ENCODE measurements around the gene C8A.

The C8A gene

DNA sequence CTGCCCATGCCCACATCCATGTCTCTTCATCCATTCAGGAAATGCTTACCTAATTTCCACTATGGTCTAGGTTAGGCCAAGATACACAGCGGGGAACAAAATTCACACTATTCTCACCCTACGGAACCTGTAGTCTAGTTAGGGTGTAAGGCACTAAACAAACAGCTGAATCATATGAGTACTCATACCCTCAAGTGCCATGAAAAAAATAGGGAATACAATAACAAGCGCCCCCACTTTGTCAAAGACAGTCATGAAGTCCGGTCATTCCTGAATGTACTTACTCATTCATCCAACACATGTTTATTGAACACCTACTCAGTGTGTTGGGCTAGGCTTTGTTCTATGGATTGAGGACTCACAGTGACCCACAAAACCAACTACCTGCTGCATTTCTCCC lies 29.2 kb upstream of the C8A start:
- no peak for DNase-seq (ENCODE audit: low read depth)
- H3K4me3 ChIP-seq (ENCODE audit: low read length): no peak overlapping the region
- TF ChIP-seq, protein P1, sequence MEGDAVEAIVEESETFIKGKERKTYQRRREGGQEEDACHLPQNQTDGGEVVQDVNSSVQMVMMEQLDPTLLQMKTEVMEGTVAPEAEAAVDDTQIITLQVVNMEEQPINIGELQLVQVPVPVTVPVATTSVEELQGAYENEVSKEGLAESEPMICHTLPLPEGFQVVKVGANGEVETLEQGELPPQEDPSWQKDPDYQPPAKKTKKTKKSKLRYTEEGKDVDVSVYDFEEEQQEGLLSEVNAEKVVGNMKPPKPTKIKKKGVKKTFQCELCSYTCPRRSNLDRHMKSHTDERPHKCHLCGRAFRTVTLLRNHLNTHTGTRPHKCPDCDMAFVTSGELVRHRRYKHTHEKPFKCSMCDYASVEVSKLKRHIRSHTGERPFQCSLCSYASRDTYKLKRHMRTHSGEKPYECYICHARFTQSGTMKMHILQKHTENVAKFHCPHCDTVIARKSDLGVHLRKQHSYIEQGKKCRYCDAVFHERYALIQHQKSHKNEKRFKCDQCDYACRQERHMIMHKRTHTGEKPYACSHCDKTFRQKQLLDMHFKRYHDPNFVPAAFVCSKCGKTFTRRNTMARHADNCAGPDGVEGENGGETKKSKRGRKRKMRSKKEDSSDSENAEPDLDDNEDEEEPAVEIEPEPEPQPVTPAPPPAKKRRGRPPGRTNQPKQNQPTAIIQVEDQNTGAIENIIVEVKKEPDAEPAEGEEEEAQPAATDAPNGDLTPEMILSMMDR (IDR thresholded peaks at IDR 0.05; ENCODE audit: insufficient read depth, low read depth, low read length, missing control alignments): no peak

DNA sequence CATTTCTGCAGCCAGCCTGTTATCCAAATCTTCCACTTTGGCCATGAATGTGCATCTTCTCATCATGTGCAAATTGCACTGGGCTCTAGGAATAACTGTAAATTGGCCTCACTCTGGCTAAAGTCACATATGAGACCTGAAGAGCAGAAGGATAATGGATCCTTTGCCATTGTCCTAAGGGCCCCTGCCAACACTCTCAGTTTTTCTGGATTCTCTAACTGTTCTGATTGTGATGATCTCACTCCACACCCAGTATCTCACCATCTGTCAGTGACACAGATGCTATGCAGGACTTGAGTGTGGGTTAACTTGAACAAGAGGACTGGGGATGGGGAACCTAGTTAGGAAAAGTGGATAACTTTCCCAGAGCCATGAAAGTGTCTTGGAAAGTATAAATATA lies 26.9 kb upstream of the C8A start:
- TF ChIP-seq, protein P1 (IDR thresholded peaks at IDR 0.05; ENCODE audit: insufficient read depth, low read depth, low read length, missing control alignments): no peak
- DNase-seq (ENCODE audit: low read depth): no peak
- no peak overlapping the region for H3K4me3 ChIP-seq (ENCODE audit: low read length)

DNA sequence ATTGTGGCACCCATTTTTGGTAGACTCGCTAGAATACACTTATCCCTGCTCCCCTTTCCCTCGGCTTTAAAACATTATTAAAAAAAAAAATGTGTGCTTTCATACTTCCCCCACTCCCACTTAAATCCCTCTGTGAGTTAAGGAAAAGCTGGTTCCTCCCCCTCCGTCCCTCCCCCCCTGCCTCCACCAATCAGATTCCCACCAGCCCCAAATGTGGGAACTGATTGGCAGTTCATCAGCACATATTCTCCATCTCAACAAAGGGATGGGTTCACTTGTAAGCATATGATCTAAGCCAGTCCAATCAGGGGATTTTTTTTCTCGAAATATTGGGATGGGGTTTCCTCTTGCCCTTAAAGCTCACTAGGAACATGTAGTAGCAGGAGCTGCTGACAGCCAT lies 24.5 kb upstream of the C8A start:
- DNase-seq (ENCODE audit: low read depth): no peak
- TF ChIP-seq, protein P1 (IDR thresholded peaks at IDR 0.05; ENCODE audit: insufficient read depth, low read depth, low read length, missing control alignments): no peak
- no peak overlapping the region for H3K4me3 ChIP-seq (ENCODE audit: low read length)

DNA sequence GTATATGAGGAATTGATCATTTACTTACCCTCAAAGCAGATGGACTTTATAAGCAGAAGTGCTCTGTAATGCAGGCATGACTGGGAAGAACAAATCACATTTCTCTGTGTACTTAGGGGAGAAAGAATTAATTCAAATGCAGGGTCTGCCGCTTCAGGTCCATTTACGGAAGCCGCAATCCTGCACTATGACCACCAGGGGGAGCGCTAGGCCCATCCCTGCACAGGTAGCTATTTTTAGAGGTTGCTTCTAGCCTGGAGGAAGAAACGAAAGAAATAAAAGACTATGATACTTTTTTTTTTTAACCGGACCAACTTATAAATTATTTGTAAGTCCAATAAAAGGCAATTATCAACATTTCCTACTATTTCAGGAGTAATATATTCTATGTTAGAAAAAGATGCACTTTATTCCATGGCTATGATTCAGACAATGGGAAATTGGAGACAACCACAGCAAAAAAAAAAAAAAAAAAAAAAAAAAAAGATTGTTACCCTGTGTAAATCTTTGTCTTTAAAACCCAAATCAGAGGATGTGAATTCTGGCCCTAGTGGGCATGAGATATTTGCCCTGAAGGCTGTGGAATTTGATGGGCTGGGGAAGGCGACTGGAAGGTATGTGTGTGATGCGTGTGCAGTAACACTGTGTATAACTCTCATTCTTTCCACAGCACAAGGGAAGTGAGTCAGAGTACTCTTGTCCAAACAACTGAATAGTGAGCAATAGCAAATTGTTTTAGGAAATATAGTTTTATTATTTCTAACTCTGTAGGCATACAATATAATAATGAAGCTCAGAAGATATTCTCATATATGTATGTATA lies 22.5 kb upstream of the C8A start:
- no peak overlapping the region for H3K4me3 ChIP-seq (ENCODE audit: low read length)
- DNase-seq (ENCODE audit: low read depth): peak; percentile 90
- TF ChIP-seq, protein P1 (IDR thresholded peaks at IDR 0.05; ENCODE audit: insufficient read depth, low read depth, low read length, missing control alignments): peak; percentile 98

DNA sequence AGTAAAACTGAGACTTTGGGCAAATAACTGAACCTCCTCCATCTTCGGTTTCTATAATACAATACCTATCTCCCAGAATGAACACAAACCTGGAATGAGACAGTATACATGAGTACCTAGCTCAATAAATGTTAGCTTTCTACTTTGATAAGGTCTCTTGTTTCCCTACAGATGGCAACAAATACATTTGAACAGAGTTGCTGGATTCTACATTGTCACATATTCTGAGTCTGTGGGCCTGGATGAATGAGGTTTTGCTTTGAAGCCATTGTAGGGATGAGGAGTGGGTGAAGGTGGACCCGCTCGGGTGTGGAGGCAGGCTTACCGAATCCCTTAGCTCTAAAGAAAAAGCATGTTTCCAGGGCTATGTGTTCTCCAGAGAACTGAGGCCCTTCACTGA lies 21.5 kb upstream of the C8A start:
- TF ChIP-seq, protein P1 (IDR thresholded peaks at IDR 0.05; ENCODE audit: insufficient read depth, low read depth, low read length, missing control alignments): no peak
- H3K4me3 ChIP-seq (ENCODE audit: low read length): no peak overlapping the region
- no peak for DNase-seq (ENCODE audit: low read depth)

DNA sequence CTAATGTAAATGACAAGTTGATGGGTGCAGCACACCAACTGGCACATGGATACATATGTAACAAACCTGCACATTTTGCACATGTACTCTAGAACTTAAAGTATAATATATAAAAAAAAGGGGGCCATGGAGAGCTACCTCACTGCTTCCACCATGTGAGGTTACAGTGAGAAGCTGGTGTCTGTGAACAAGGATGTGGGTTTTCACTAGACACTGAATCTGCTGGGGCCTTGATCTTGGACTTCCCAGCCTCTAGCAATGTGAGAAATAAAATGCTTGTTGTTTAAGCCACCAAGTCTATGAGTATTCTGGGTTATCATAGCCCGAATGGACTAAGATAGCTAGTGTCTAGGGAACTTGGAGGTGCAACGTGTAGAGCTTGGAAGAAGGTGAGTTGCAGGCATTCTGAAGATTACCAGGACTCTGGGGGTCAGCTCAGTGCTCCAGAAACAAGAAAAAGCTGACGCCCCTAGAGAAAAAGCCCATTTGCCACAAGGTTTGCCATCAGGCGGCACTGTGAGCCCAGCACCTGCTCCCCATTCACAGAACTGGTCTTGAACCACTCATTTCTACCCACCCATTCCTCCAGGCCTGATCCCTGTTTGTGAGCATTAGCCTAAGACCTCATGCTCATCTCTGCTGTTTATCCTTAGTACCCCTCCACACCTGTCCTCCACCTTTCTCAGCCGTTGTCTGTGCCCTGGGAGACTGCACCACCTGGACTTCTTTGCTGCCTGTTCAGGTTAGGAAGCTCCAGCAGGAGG lies 20.3 kb upstream of the C8A start:
- no peak for DNase-seq (ENCODE audit: low read depth)
- TF ChIP-seq, protein P1 (IDR thresholded peaks at IDR 0.05; ENCODE audit: insufficient read depth, low read depth, low read length, missing control alignments): no peak
- H3K4me3 ChIP-seq (ENCODE audit: low read length): no peak overlapping the region

Measured in epithelial cell of esophagus (primary cell).